ENCODE data around the gene TMPRSS6.

DNA sequence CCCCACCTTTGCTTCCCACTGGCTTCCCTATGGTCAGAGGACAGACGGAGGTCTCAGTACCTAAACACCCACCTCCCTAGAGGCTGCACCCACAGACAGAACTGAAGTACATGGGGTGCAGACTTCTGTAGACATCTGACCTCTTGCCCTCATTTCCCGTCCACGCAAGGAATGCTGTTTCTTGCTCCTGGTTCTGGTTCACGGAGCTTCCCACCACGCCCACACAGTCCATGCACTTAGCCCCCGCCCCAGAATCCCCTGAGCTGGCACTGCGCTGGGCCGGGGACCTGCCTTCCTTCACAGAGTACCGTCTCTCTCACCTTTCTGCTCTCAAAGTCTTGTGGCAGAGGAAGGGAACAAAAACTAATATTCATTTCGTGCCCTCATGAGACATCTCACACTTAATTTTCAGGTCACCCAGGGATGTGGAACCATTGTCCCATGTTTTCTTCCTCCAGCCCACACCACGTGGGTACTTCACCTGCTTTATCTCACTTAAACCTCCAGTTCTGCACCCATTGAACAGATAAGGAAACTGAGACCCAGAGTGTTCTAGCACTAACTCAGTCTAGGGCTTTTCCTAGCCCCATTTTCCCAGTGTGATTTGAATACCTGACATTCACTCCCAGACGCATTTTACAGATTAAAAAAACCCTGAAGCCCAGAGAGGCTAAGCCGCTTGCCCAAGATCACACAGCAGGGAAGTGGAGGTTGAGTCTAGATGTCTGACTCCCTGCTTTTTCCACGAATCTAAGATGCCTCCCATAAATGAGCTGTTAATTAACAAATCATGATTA, 5.7 kb downstream of the TMPRSS6 start:
- TF ChIP-seq YY1 (IDR thresholded peaks at IDR 0.05; ENCODE audit: insufficient read depth, insufficient read length) (no peak), ZNF274 (IDR thresholded peaks at IDR 0.05; ENCODE audit: low read depth, low read length) (no peak)

Data from NT2/D1 (cell line).